ENCODE results near the gene ADORA2B.
A peak's percentile ranks its signal among the peaks of the same experiment; 100 is the strongest.
"Not testable (repeated sequence)": the region's sequence is repeated elsewhere in the genome, so short reads cannot be mapped to it uniquely, and the experiment has no call there.

Gene ADORA2B

GRCh38 chr17:15977894-15978293 is 33.0 kb downstream of the ADORA2B start:
- TF ChIP-seq CTCF (IDR thresholded peaks at IDR 0.05; ENCODE audit: control insufficient read depth, insufficient read depth, low read depth, low read length, missing control alignments), result no peak
- DNase-seq (ENCODE audit: low read depth), result no peak
- H3K4me3 ChIP-seq (ENCODE audit: control insufficient read depth, low read depth, low read length), result no peak overlapping the region

- H3K4me3 ChIP-seq (ENCODE audit: control insufficient read depth, low read depth, low read length), result no peak overlapping the region
- DNase-seq (ENCODE audit: low read depth), result no peak
- no peak for TF ChIP-seq CTCF (IDR thresholded peaks at IDR 0.05; ENCODE audit: control insufficient read depth, insufficient read depth, low read depth, low read length, missing control alignments)
These were observed 33.7 kb downstream of the ADORA2B start for GRCh38 chr17:15978606-15979005.

GRCh38 chr17:15979013-15979412 is 34.1 kb downstream of the ADORA2B start:
- not testable (repeated sequence) for DNase-seq (ENCODE audit: low read depth); H3K4me3 ChIP-seq (ENCODE audit: control insufficient read depth, low read depth, low read length)

- no peak for TF ChIP-seq CTCF (IDR thresholded peaks at IDR 0.05; ENCODE audit: control insufficient read depth, insufficient read depth, low read depth, low read length, missing control alignments)
- DNase-seq (ENCODE audit: low read depth), result no peak
- no peak overlapping the region for H3K4me3 ChIP-seq (ENCODE audit: control insufficient read depth, low read depth, low read length)
These were observed 36.3 kb downstream of the ADORA2B start for GRCh38 chr17:15981208-15981607.

- no peak for TF ChIP-seq CTCF (IDR thresholded peaks at IDR 0.05; ENCODE audit: control insufficient read depth, insufficient read depth, low read depth, low read length, missing control alignments)
- peak; percentile 8 for DNase-seq (ENCODE audit: low read depth)
- H3K4me3 ChIP-seq (ENCODE audit: control insufficient read depth, low read depth, low read length), result no peak overlapping the region
These were observed 37.0 kb downstream of the ADORA2B start for GRCh38 chr17:15981646-15982580.

- no peak overlapping the region for H3K4me3 ChIP-seq (ENCODE audit: control insufficient read depth, low read depth, low read length)
- no peak for DNase-seq (ENCODE audit: low read depth)
- no peak for TF ChIP-seq CTCF (IDR thresholded peaks at IDR 0.05; ENCODE audit: control insufficient read depth, insufficient read depth, low read depth, low read length, missing control alignments)
These were observed 51.4 kb downstream of the ADORA2B start for GRCh38 chr17:15996322-15996721.

GRCh38 chr17:15998031-15998562 is 53.2 kb downstream of the ADORA2B start:
- H3K4me3 ChIP-seq (ENCODE audit: control insufficient read depth, low read depth, low read length), result no peak overlapping the region
- no peak for TF ChIP-seq CTCF (IDR thresholded peaks at IDR 0.05; ENCODE audit: control insufficient read depth, insufficient read depth, low read depth, low read length, missing control alignments)
- no peak for DNase-seq (ENCODE audit: low read depth)

All from AG09309 (cell line).